DND-41 (cell line): Measurements from ENCODE around the gene RANBP9.
A peak's percentile ranks its signal among the peaks of the same experiment; 100 is the strongest.

Experiments
- ATAC-seq: fragments of 200-7000 bp; cut with Tn5 transposase; 3 replicates; pipeline ENCODE4 v1.9.1; 2021; ENCODE audit warnings: low read depth; ENCODE audit not compliant: insufficient read depth
- DNase-seq: peaks from one replicate; pipeline ENCODE4 v3.0.0-alpha.2; 2020
- H2AFZ ChIP-seq: 2 replicates; pipeline ENCODE4 v1.6.0; 2012; ENCODE audit warnings: low read depth, low read length
- H3K27ac ChIP-seq: 2 replicates; pipeline ENCODE4 v1.5.1; 2012; ENCODE audit warnings: low read length, inconsistent platforms
- H3K27me3 ChIP-seq: fragments of 200-600 bp; sonication (generic); 2 replicates; pipeline ENCODE4 v1.6.0; 2012; ENCODE audit warnings: low read length, mild to moderate bottlenecking, inconsistent platforms; ENCODE audit not compliant: insufficient read depth, poor library complexity
- H3K36me3 ChIP-seq: 2 replicates; pipeline ENCODE4 v1.5.1; 2012; ENCODE audit warnings: low read length, inconsistent platforms; ENCODE audit not compliant: insufficient read depth
- H3K4me1 ChIP-seq: 2 replicates; pipeline ENCODE4 v1.5.1; 2012; ENCODE audit warnings: mild to moderate bottlenecking, low read length; ENCODE audit not compliant: insufficient read depth
- H3K4me2 ChIP-seq: 2 replicates; pipeline ENCODE4 v1.6.0; 2012; ENCODE audit warnings: mild to moderate bottlenecking, moderate library complexity, low read length, inconsistent platforms; ENCODE audit not compliant: insufficient read depth
- H3K4me3 ChIP-seq, 2 experiments: fragments of 200-600 bp in 1 of 2; shearing (Covaris generic) in 1 of 2; 2 replicates each; pipeline ENCODE4 v1.5.1; 2012 to 2016; ENCODE audit warnings: inconsistent platforms in 2 of 2, low read length in 2 of 2, mild to moderate bottlenecking in 2 of 2, low read depth in 1 of 2, moderate library complexity in 1 of 2
- H3K79me2 ChIP-seq: 2 replicates; pipeline ENCODE4 v1.6.0; 2012; ENCODE audit warnings: low read length, inconsistent platforms; ENCODE audit not compliant: insufficient read depth
- H3K9ac ChIP-seq: 2 replicates; pipeline ENCODE4 v1.6.0; 2012; ENCODE audit warnings: low read depth, mild to moderate bottlenecking, inconsistent platforms, low read length, moderate library complexity
- H3K9me3 ChIP-seq: 2 replicates; pipeline ENCODE4 v1.5.1; 2012; ENCODE audit warnings: low read length, moderate library complexity, mild to moderate bottlenecking, inconsistent platforms; ENCODE audit not compliant: insufficient read depth, severe bottlenecking
- H4K20me1 ChIP-seq: 2 replicates; pipeline ENCODE4 v1.6.0; 2012; ENCODE audit warnings: low read length; ENCODE audit not compliant: insufficient read depth
- CTCF ChIP-seq: IDR thresholded peaks from 2 replicates; pipeline ENCODE4 v1.5.1; 2012; ENCODE audit warnings: borderline replicate concordance, low read length, moderate library complexity, mild to moderate bottlenecking; ENCODE audit not compliant: poor library complexity, severe bottlenecking; ENCODE audit errors: extremely low read depth
- EZH2 ChIP-seq: IDR thresholded peaks from 3 replicates; pipeline ENCODE4 v1.6.1; 2012; ENCODE audit warnings: borderline replicate concordance, low read depth, mild to moderate bottlenecking, moderate library complexity, low read length, inconsistent platforms; ENCODE audit not compliant: severe bottlenecking

RANBP9 gene

DNA sequence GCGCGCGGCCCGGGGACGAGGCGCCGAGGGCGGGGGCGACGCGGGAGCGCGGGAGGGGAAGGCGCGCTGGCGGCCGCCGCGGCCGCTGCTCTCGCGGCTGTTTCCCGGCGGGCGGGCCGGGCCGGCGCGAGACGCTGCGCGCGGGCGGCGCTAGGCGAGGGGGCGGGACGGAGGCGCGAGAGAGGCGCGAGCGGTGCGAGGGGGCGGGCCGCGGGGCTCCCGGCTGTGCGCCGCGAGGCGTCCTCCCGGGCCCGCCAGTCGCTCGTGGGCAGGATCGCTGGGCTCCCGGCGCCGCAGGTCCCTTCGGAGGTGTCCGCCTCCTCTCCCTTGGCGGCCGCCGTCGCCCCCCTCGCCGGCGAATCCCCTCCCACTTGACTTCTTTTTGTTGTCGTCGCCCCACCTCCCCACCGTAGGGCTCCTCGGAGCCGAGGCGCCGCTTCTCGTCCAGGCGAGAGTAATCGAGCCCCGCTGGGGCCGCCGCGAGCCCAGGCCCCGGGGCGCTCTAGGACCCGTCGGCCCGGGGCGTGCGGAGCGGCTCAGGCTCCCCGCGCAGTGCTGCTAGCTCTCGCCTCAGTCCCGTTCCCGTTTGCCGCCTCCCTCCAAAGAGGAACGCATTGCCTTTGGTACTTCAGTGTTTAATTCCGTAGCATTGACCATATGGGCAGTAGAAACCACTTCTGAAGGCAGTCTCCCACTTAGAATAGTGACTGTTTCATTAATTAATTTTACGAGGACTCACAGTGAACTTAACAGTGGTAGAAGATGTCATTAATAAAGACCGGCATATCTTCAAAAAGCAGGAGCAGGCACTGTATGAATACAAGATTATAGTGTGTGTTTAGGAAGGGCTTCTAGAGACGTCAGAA, at the start of gene RANBP9:
TSS of gene RANBP9 (minus strand) at position 103 of the 866 bp plus-strand sequence. CDS start 330 bp downstream, outside the sequence.
- Histone ChIP-seq H3K79me2 (peaks cover 59% of the 10 kb centered on the region), H3K9me3 (no peaks in the 10 kb centered on the region), H3K36me3 (no peaks in the 10 kb centered on the region; the same call in 1 of the 2 replicates), H3K4me3 (peak within 1 kb of the TSS; percentile 62 to 87), H3K9ac (peak within 1 kb of the TSS; percentile 77), H3K4me1 (peaks cover 38% of the 10 kb centered on the region), H3K27me3 (no peaks in the 10 kb centered on the region), H3K27ac (peak within 1 kb of the TSS; percentile 92), H2AFZ (peak within 1 kb of the TSS; percentile 77), H4K20me1 (peaks cover 33% of the 10 kb centered on the region), H3K4me2 (peak within 1 kb of the TSS; percentile 72)
- TF ChIP-seq CTCF (no peak), EZH2 (no peak)
- ATAC-seq: peak; percentile 86
- DNase-seq: peak; percentile 95

DNA sequence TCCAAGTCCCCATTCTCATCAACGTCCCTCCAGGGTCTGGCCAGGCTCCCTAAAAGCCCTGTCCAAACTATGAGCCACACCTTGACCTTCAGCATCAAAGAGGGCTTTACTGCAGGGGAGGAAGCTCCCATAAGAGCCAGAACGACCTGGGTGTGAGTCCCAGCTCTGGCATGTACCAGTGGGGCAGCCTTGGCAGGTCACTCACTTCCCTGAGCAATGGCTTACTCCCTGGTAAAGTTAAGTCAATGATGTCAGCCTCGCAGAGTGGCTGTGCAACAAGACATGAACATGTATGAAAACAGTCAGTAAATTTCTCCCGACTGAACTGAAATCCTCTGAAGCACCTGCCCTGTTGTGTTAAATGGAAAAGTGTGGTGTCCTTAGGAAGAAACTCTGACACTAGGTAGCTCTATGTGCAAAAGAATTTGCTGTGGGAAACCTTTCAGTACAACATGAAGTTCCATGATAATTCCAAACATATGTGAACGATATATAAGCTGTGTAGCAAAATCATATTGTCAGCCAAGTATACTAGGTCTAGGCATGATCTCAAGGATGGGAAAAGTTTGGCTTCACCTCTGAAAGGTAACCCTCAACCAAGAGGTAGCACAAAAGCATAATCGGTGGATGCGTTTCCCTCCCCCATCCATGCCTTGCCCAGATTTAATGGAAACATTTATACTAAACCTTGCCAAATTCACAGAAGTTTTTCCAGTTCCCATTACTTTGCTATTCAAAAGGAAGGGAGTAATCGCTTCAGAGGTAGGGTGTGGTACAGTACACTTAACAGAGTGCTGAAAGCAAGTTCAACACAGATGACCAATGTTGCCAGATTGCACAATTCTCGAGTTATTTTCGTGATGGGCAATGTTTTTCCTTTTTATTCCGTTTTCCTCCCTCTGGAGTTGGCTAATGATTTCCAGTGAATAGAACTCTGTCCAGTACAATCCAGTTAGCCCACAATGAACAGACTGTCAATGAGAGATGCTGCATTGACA, 49.0 kb upstream of the RANBP9 start:
- TF ChIP-seq CTCF (no peak), EZH2 (no peak)
- H3K27ac ChIP-seq: no peak overlapping the region; the same call in 1 of the 2 replicates
- H3K27me3 ChIP-seq: no peaks in the 10 kb centered on the region
- no peaks in the 10 kb centered on the region for H3K79me2 ChIP-seq
- peaks cover 34% of the 10 kb centered on the region for H3K4me1 ChIP-seq
- H3K36me3 ChIP-seq: no peaks in the 10 kb centered on the region
- H3K4me3 ChIP-seq: no peak overlapping the region
- no peaks in the 10 kb centered on the region for H4K20me1 ChIP-seq
- ATAC-seq (no peak), DNase-seq (no peak)
- H3K4me2 ChIP-seq: no peak overlapping the region
- no peaks in the 10 kb centered on the region for H3K9me3 ChIP-seq
- no peak overlapping the region for H2AFZ ChIP-seq
- H3K9ac ChIP-seq: no peak overlapping the region

DNA sequence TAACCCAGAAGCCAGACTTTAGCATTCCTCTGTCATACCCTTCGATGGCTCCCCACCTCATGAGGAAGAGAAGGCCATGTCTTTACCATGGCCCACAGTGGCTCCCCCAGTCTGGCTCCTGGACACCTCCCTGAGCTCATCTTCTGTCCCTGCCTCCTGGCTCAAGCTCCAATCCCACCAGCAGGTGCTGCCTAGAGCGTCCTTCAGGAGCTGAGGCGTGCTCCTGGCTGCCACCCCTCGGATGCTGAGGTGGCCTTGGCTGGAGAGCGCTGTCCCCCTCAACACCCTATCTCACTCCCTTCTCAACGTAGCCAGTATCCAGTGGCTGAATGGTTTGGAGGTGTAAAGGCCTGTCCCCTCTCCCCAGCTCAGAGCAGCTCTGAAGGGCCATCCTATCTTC, 47.4 kb upstream of the RANBP9 start:
- no peaks in the 10 kb centered on the region for H3K9me3 ChIP-seq
- H4K20me1 ChIP-seq: no peaks in the 10 kb centered on the region
- no peaks in the 10 kb centered on the region for H3K36me3 ChIP-seq
- H3K79me2 ChIP-seq: no peaks in the 10 kb centered on the region
- no peak overlapping the region for H3K9ac ChIP-seq
- ATAC-seq (no peak), DNase-seq (no peak)
- H3K4me2 ChIP-seq: no peak overlapping the region
- H3K4me1 ChIP-seq: peaks cover 29% of the 10 kb centered on the region
- TF ChIP-seq EZH2 (no peak), CTCF (no peak)
- H3K27ac ChIP-seq: no peak overlapping the region; the same call in 1 of the 2 replicates
- H3K27me3 ChIP-seq: no peaks in the 10 kb centered on the region
- H2AFZ ChIP-seq: no peak overlapping the region
- H3K4me3 ChIP-seq: no peak overlapping the region
